ENCODE data around the gene FRMPD2. TPM values are rescaled to one million over a fixed set of nuclear protein-coding genes. Genes with fewer than 3 reads are reported as not detected.
"Not testable (repeated sequence)": the region's sequence is repeated elsewhere in the genome, so short reads cannot be mapped to it uniquely, and the experiment has no call there.

The FRMPD2 gene
- total RNA-seq, 4 donors from 2014 or later = 1.2 TPM; not detected in 3

- no CpG with 5 or more reads among the region's 3 CpGs for WGBS, 2 donors
- H3K4me3 ChIP-seq (ENCODE audit: low read depth, poor library complexity, severe bottlenecking); DNase-seq (ENCODE audit: low spot score in 2 of 2); intact Hi-C loops (cut with DNase I; ENCODE audit: low total_unique reads): not testable (repeated sequence)
Observed at GRCh38 chr10:48110277-48110676, 164.2 kb downstream of the FRMPD2 start.

Other genes with a start within 250 kb of the FRMPD2 start
- gene MAPK8, start 32.0 kb upstream of the FRMPD2 start, total RNA-seq = 10 to 100 TPM; 26.7 to 58.6 (median 44.0) TPM

Data from lower leg skin (tissue), 4 donors.